DMS153 treated with DMSO at 0.1 percent for 48 hours (cell line): ENCODE data around the gene ROR1.
A peak's percentile ranks its signal among the peaks of the same experiment; 100 is the strongest.

Source experiments
- DNase-seq: peaks from one replicate; lab custom pipeline; 2025; ENCODE audit not compliant: unreplicated experiment; lab: John Stamatoyannopoulos, UW

Gene ROR1

DNA sequence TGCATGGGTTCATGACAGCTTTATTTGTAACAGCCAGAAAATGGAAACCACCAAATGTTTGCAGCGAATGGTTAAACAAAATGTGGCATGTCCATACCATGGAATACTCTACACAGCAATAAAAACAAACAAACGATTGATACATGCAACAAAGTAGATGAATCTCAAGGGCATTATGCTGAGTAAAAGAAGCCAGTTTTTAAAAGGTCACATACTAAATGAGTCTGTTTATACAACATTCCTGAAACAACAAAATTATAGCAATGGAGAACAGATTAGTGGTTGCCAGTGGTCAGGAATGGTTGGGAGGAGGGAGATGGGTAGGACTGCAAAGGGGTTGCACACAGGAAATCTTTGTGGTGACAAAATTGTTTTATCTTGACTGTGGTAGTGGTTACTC lies 227.2 kb downstream of the ROR1 start:
- DNase-seq: no peak

DNA sequence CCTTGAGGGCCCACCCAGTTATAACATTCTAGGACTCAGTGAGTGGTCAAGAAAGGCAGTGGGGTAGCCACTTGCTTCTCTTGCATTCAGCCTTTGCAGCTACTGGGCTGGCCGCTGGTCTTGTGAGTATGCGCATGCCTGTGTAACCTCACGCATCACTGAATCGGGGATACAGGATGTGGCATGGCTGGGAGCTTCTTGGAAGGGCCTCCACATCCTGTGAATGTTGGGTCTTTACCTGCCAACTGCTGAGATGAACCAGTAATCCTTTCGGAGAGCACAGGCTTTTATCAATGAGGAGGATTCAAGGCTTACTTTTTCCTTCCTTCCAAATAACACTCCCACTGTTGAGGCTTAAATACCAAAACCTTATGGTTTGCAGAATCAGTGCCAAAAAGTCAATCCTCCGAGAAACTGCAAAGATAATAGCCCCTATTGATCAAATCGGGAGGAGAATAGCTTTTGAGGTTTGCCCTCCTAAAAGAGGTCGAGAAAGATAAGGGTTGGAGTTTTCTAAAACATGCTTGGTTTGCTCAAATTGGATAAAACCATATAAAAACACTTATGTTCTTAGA lies 230.7 kb downstream of the ROR1 start:
- no peak for DNase-seq

DNA sequence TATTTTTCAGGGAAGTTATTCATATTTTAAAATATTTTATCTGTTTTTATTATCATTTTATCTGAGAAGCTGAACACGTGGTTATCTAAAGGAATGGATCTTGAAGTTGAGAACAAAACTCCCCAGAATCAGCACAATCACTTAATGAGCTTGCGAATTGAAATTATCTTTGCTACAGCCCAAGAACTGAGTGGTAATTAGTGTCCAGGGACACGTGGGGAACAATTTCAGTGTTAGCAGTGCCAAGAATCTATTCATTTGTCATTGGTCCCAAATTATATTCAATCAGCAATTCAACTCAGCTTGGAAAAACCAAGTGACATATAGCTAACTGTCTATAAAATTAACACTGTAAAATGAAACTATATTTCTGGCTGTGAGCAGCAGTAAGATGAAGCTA lies 232.0 kb downstream of the ROR1 start:
- DNase-seq: no peak

DNA sequence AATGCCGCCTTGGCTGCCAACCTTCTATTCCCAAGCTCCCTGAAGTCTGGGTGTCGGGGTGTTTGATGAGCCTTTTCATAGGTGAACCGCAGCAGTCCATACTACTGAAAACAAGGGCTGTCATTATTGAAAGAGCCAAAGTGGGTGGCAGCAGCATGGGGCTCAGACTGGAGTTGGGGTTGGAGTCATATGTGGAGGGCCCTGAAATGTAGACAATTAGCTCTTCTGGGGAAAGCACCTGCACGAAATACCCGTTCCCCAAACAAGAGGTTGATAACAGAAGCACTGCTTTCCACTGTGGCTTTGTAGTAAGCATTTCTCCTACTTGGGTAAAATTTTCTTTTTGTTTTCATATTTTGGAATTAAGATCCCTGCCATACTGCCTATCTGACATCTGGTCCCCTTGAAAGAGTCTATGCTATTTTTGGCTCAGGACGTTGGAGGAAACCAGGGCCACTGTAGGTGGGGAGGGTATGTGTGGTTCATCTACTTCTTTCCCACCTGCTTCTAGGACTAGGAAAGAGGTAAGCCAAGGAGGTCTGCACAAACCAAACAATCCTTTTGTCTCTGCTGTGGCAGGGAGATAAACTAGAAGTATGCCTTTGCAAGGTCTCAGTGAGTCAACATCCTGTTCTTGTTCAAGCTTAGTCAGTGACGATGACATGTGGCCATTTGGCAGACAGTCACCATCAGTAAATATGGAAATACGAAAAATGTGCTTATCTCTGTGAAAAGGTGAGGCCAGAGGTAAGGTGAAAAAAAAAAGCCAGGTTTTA lies 232.6 kb downstream of the ROR1 start:
- DNase-seq: peak; percentile 92

DNA sequence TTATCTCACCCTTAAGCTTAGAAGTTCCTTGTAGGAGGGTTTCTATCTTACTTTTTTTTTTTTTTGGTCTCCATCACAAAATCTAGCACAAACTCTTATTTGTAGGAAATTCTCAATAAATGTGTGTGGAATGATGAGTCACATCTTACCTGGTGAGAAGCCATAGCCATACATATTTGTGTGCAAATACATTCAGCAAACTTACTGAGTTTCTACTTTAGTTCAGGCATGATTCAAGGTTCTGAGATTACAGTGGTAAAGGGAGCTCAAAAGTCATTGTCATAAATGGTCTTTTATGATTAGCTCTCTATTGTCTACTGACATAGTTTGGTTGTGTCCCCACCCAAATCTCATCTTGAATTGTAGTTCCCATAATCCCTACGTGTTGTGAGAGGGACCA lies 236.5 kb downstream of the ROR1 start:
- no peak for DNase-seq

DNA sequence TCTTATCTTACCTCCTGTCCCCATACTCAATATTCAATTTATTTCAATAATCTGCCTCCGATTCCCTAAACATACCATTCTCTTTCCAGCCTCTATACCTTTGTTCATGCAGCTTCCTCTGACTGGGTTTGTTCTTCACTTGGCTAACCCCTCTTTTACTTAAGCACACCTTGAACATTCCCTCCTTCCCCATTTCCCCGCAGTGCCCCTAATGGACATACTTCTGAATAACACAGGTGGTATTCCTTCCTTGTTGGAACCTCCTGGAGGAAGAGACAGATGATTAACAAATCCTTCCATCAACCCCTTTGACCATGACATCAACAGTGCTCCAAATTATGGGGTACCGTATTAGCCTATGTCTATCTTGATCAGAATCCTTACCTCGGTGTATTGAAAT lies 239.6 kb downstream of the ROR1 start:
- DNase-seq: no peak

DNA sequence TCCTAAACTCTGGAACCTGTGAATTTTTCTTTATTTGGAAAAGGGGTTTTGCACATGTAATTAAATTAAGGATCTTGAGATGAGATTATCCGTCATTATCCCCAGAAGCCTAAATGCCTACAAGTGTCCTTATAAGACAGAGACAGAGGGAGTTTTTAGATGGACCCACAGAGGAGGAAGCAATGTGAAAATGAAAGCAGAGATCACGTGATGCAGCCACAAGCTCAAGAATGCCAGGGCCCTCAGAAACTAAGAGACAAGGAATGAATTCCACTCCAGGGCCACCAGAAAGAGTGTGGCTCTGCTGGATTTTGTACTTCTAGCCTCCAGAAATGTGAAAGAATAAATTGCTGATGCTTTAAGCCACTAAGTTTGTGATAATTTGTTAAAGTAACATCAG lies 246.0 kb downstream of the ROR1 start:
- DNase-seq: no peak

DNA sequence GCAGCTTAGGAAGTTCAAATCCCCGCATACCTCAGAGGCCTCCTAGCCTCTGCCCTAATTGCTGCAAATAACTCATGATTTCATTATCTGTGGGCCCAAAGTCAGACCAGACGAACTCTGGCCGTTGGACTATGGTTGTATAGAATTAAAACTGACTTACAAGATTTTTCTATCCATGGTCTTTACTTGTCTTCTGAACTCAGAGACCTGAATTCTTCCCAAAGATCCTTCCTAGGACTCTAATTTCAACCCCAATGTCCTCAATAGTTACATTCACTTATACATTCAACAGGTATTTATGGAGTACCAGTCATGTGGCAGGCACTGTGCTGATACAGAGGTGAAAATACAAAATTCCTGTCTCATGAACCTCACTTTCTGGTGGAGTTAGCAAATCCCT lies 247.2 kb downstream of the ROR1 start:
- no peak for DNase-seq

DNA sequence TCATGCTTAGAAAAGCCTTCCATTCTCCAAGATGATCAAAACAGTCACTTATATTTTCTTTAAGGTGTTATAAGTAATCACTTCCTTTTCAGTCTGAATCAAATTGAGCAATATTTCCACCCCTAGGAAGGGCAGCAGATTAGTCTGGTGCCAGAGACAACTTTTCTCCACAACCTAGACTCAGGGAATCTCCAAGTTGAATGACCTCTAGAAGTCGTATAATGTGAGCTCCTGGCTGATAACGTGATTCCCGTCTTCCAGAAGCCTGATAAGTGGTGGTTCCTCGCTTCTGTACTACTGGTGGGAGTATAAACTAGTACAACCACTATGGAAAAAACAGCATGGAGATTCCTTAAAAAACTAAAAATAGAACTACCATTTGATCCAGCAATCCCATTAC lies 251.2 kb downstream of the ROR1 start:
- DNase-seq: no peak

DNA sequence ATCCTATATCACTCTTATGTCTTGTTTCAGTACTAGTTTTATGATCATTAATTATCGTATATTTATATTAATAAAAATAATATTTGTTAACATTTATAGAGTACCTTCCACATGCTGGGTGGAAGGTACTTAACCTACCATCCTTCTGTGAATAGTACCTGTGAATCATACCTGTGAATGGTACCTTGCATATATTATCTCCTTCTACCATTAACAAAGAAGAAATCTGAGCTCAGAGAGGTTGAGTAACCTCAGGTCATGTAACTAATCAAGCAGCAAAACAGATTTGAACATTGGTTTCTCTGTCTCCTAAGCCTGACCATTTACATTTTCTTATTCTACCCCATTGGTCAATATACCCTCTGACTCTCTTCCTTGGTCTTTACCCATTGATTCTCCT lies 255.2 kb downstream of the ROR1 start:
- DNase-seq: no peak

DNA sequence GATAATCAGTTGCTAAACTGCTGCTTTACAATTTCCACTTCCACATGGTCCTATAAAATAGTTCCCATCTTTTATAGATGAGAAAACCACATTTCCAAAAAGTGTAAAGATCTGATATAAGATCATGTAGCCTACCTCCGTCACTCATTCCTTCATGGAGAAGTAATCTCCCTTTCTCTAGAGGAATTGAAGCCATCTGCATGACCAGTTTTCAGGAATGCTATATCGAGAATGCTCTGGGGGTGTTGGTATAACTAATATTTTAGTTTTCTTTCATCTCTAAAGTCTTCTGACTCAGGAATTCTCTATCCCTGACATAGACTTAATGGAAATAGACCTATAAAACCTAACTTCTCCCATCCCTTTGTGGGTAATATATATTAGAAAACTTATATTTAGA lies 256.6 kb downstream of the ROR1 start:
- DNase-seq: no peak

DNA sequence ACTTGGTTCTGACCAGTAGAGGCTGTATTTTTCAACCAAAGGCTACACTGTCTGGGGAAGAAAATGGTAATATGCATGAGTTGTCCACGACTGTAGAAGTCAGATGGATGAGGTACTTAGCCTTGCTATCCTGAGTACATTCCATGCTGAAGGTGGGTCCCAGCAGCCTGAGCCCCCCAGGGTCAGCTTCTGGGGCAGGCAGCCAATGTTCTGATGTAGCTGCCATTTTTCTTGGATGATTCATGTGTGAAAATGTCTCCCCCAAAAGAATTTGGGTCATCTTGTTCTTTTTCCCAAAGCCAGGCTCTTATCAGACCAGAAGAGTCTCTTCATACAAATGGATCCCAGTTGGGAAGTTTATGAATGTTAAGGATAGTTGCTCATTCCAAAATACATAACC lies 257.4 kb downstream of the ROR1 start:
- DNase-seq: no peak

DNA sequence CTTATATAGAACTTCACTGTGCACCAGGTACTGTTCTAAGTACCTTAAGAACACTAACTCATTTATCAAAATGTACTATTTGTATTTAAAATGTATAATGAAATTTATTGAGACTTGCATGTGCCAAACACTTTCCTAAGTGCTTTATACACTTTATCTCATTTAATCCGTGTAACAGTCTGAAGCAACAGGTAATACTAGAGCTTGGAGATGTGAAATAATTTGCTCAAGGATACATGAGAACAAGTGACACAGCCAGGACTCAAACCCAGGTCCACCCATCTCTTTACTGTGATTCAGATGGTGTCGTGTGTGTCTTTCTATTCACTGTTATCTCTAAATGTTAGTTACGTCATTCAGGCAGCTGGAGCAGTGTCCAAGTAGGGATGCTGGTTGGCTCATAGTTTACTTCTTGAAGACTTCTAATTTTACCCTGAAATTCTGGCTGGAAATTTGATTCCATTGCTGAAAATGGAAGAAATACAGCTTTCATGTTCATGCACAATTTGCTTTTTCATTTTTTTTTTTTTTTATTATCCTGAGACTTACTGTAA lies 259.9 kb downstream of the ROR1 start:
- DNase-seq: no peak

DNA sequence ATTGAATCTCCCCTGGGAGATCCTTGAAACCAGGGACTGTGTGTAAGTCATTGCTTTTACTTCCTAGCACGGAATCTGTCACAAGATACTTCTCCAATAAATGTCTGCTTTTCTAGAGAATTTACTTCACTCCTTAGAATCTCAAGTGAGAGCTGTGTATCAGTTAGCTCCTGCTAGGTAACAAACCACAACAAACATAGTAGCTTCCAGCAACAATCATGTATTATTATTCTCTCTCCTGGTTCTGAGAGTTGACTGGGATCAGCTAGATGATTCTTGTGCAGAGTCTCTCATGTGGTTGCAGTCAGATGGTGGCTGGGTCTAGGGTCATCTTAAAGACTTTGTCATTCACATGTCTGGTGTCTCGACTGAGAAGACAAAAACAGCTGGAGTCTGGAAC lies 262.7 kb downstream of the ROR1 start:
- no peak for DNase-seq

DNA sequence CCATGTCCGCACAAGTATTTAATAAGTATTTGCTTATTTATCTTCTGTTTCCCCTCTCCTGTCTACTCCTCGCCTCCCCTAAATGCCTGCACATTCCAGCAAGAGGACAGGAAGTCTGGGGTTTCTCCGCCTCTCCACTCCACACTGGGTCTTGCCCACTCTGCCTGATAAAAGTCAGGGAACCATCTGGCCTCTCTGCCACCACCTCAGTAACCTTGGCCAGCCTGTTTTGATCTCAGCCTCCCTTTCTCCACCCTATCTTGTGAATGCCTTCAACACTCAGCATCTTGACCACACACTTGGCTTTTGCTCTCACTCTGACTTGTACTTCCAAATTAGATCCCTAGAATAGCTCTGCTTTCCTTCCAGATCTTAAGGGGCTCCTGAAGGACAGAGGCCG lies 264.3 kb downstream of the ROR1 start:
- no peak for DNase-seq

DNA sequence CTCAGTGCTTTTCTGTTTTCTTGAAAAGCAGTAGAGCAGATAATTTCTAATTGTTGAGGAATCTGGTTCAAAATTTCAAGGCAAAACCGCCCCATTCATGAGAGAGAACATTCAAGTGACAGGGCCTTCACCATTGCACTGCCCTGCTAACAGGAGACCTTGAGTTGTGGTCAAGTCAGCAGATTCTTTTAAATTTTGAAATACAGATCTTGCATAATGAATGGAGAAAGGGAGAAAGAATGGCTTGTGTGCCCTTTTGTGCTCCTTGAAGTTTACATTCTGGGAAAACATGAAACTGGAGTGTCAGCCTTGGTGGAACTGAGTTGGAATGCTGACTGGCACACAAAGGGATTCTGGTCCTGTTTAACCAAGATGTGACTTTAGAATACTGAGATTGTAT lies 265.1 kb downstream of the ROR1 start:
- no peak for DNase-seq

DNA sequence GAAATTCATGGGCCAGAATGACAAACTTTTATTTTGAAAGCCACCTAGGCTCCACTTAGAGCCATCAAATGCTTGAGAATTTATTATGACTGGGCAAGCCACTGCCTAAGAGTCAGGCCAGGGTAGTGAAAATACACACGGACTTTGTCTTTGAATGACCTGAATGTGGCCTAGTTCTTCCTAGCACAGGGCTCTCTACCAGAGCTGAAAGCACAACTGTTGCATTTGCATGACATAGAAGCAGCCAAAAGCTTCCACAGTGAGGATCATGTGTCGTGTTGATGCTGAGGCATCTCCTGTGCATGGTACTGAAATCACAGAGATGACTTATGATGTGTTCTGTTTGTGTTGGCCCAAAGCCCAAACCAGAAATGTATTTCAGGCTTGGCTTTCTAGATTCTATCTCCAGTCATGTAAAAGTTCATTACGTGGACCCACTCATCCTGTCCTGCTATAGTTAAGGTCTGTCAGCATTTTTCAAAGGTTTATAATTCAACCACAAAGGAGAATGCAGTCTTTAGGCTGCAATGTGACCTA lies 265.6 kb downstream of the ROR1 start:
- DNase-seq: peak; percentile 54

DNA sequence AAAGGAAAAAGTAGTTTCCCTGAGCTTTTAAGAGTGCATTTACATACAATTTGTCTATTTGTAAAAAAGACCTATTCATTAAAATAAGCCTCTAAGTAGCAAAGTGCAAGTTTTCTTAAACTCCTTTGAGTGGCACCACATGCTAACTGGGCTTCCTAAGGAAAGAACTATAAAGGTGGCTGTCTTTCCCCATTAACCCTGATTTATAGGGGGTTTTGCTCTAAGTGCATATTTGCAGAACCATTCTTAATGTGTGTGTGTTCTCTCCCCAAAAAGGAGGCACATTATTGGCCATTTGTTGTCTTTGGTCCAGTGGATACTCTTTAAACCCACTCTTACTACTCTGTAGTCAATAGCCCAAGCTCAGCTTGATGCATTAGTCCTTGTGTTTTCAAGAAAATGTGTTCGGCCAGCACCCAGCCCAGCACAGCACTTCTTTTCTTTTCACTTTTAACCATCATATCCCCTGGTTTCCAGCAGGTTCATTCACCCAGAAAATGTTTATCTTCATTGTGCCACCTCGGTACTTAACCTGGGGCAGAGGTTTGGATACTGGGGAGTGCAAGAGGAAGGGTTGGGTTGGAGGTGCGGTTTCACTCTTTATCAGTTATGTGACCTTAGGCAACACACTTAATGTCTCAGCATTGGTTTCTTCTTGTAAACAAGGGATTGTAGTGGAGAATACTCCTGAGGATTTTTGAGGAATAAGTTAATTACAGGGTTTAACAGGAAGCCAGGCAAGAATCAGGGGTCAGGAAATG lies 267.7 kb downstream of the ROR1 start:
- no peak for DNase-seq

DNA sequence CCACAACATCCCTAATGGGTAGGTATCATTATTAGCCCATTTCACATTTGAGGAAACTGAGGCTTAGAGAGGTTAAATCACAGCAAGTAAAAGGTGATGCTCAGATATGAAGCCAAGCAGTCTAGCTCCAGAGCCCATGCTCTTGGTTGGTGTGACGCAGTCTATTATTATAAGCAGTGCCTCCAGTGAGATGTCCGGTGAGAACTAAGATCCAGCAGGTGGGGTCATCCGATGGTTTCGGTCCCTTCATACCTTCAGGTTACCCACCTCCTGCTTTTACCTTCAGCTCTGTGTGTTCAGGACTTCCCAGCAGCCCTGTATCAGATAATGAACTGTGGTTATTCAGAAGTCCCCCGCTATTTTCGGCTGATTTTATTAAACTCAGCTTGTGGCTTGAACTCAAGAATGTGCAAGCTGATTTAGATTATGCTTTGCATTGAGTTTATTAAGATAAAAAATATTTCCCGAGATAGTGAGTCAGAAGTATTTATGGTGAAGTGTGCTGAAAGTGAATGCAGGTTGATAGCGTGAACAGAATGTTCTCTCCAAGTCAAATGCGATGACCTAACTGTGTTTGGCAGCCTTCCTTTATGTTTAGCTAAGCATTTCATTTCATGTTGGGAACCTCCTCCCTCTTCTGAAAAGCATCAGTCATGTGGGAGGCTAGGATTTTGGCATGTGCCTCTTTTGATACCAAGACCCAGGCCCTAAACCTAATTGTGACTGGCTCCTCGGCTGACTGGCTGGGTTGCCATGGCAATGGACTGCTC lies 268.7 kb downstream of the ROR1 start:
- DNase-seq: peak; percentile 15

DNA sequence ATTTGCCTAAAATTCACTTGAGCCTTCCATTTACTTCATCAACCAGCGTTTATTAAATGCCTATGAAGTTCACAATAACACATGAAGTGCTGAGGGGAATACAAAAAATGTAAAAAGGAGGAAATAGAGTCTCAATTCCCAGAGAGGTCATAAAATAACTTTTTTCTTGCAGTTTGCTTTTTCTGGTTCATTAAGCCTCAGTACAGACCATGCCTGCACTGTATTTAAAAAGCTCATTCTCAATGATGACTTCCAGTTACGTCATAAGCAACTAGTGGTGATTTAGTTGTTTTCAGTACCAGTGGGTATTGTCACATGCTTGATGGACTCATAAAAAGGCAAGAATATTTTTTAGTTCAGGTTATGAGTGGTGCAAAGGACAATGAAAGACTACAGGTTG lies 269.5 kb downstream of the ROR1 start:
- DNase-seq: no peak

DNA sequence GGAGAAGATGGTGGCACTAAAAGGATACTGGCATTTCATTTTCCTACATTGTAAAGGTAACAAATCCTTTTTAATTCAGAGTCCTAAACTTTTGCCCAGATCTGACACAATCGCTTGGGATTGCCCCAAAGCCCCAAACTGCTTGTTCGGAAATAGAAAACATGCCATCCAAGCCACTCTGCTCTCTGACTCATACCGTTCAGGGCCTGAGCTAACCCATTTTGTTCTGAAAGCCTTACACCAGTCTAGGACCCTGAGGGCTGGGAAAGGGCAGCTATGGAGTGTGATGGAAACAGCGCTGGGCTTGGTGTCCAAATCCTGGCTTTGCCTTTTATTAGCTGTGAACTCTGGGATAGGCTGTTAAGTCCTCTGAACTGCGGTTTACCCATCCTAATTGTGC lies 270.2 kb downstream of the ROR1 start:
- no peak for DNase-seq
